Measurements from ENCODE around the gene C1QTNF3.

C1QTNF3 gene

GRCh38 chr5:33997331-33997983 is 45.6 kb downstream of the C1QTNF3 start:
- no peak overlapping the region for H2BK15ac ChIP-seq (replicated peaks; ENCODE audit: low read depth)
- WGBS (ENCODE audit: extremely low coverage, insufficient coverage, low lambda C conversion rate) = no CpG with 5 or more reads among the region's 6 CpGs
- H3K9ac ChIP-seq (ENCODE audit: low read length) = no peak overlapping the region
- H3K4me1 ChIP-seq (ENCODE audit: control insufficient read depth, low read depth, low read length) = no peaks in the 10 kb centered on the region
- H3K27ac ChIP-seq (ENCODE audit: low read depth, low read length) = no peak overlapping the region
- no peak overlapping the region for H2AK5ac ChIP-seq (ENCODE audit: low read length)
- no peak overlapping the region for H3K56ac ChIP-seq (ENCODE audit: low read length)
- peak; percentile 71 for DNase-seq
- no peaks in the 10 kb centered on the region for H3K27me3 ChIP-seq (ENCODE audit: insufficient read depth, low read length, poor library complexity)
- H3K79me1 ChIP-seq (ENCODE audit: low read length) = no peaks in the 10 kb centered on the region
- H3K79me2 ChIP-seq (ENCODE audit: control insufficient read depth, insufficient read depth, low read length) = no peaks in the 10 kb centered on the region
- H3K4me2 ChIP-seq (ENCODE audit: low read length) = no peak overlapping the region
- no peak overlapping the region for H3K18ac ChIP-seq (ENCODE audit: low read length)
- no peak overlapping the region for H4K5ac ChIP-seq (ENCODE audit: low read length)
- H3K4ac ChIP-seq (ENCODE audit: low read depth, low read length) = no peak overlapping the region
- H4K8ac ChIP-seq (ENCODE audit: low read depth, low read length) = no peak overlapping the region
- H3K4me3 ChIP-seq (ENCODE audit: low read length) = no peak overlapping the region
- no peak overlapping the region for H2BK120ac ChIP-seq (ENCODE audit: low read depth, low read length)
- H2BK5ac ChIP-seq (ENCODE audit: low read length) = no peak overlapping the region
- H3K23ac ChIP-seq (ENCODE audit: low read length) = no peak overlapping the region
- H3K36me3 ChIP-seq (ENCODE audit: control insufficient read depth, insufficient read depth, low read length) = no peaks in the 10 kb centered on the region

GRCh38 chr5:33995865-33996264 is 47.1 kb downstream of the C1QTNF3 start:
- Histone ChIP-seq H3K79me2 (ENCODE audit: control insufficient read depth, insufficient read depth, low read length) (no peaks in the 10 kb centered on the region), H3K18ac (ENCODE audit: low read length) (no peak overlapping the region), H3K36me3 (ENCODE audit: control insufficient read depth, insufficient read depth, low read length) (no peaks in the 10 kb centered on the region), H3K27ac (ENCODE audit: low read depth, low read length) (no peak overlapping the region), H3K23ac (ENCODE audit: low read length) (no peak overlapping the region), H3K4me1 (ENCODE audit: control insufficient read depth, low read depth, low read length) (no peaks in the 10 kb centered on the region), H3K4me2 (ENCODE audit: low read length) (no peak overlapping the region), H3K79me1 (ENCODE audit: low read length) (no peaks in the 10 kb centered on the region), H2BK15ac (replicated peaks; ENCODE audit: low read depth) (no peak overlapping the region), H2BK5ac (ENCODE audit: low read length) (no peak overlapping the region), H3K56ac (ENCODE audit: low read length) (no peak overlapping the region), H3K9ac (ENCODE audit: low read length) (no peak overlapping the region), H2BK120ac (ENCODE audit: low read depth, low read length) (no peak overlapping the region), H3K4ac (ENCODE audit: low read depth, low read length) (no peak overlapping the region), H2AK5ac (ENCODE audit: low read length) (no peak overlapping the region), H3K27me3 (ENCODE audit: insufficient read depth, low read length, poor library complexity) (no peaks in the 10 kb centered on the region), H4K5ac (ENCODE audit: low read length) (no peak overlapping the region), H4K8ac (ENCODE audit: low read depth, low read length) (no peak overlapping the region), H3K4me3 (ENCODE audit: low read length) (no peak overlapping the region)
- no peak for DNase-seq
- no CpG with 5 or more reads among the region's 2 CpGs for WGBS (ENCODE audit: extremely low coverage, insufficient coverage, low lambda C conversion rate)

- no peaks in the 10 kb centered on the region for H3K79me2 ChIP-seq (ENCODE audit: control insufficient read depth, insufficient read depth, low read length)
- H3K23ac ChIP-seq (ENCODE audit: low read length) = no peak overlapping the region
- WGBS (ENCODE audit: extremely low coverage, insufficient coverage, low lambda C conversion rate) = no CpG with 5 or more reads among the region's 1 CpG
- no peak overlapping the region for H4K8ac ChIP-seq (ENCODE audit: low read depth, low read length)
- no peaks in the 10 kb centered on the region for H3K79me1 ChIP-seq (ENCODE audit: low read length)
- H2AK5ac ChIP-seq (ENCODE audit: low read length) = no peak overlapping the region
- no peak overlapping the region for H3K56ac ChIP-seq (ENCODE audit: low read length)
- no peak overlapping the region for H3K18ac ChIP-seq (ENCODE audit: low read length)
- H2BK120ac ChIP-seq (ENCODE audit: low read depth, low read length) = no peak overlapping the region
- DNase-seq = peak; percentile 25
- H3K4me3 ChIP-seq (ENCODE audit: low read length) = no peak overlapping the region
- no peaks in the 10 kb centered on the region for H3K36me3 ChIP-seq (ENCODE audit: control insufficient read depth, insufficient read depth, low read length)
- H3K4me2 ChIP-seq (ENCODE audit: low read length) = no peak overlapping the region
- no peak overlapping the region for H2BK15ac ChIP-seq (replicated peaks; ENCODE audit: low read depth)
- H3K27ac ChIP-seq (ENCODE audit: low read depth, low read length) = no peak overlapping the region
- no peak overlapping the region for H3K4ac ChIP-seq (ENCODE audit: low read depth, low read length)
- H4K5ac ChIP-seq (ENCODE audit: low read length) = no peak overlapping the region
- H3K9ac ChIP-seq (ENCODE audit: low read length) = no peak overlapping the region
- no peak overlapping the region for H2BK5ac ChIP-seq (ENCODE audit: low read length)
- no peaks in the 10 kb centered on the region for H3K4me1 ChIP-seq (ENCODE audit: control insufficient read depth, low read depth, low read length)
- no peaks in the 10 kb centered on the region for H3K27me3 ChIP-seq (ENCODE audit: insufficient read depth, low read length, poor library complexity)
Measured at GRCh38 chr5:33994845-33995244, 48.2 kb downstream of the C1QTNF3 start.

- Histone ChIP-seq H3K18ac (ENCODE audit: low read length) (no peak overlapping the region), H3K9ac (ENCODE audit: low read length) (no peak overlapping the region), H3K27ac (ENCODE audit: low read depth, low read length) (no peak overlapping the region), H2BK5ac (ENCODE audit: low read length) (no peak overlapping the region), H2BK15ac (replicated peaks; ENCODE audit: low read depth) (no peak overlapping the region), H3K4ac (ENCODE audit: low read depth, low read length) (no peak overlapping the region), H3K4me1 (ENCODE audit: control insufficient read depth, low read depth, low read length) (no peaks in the 10 kb centered on the region), H3K23ac (ENCODE audit: low read length) (no peak overlapping the region), H3K56ac (ENCODE audit: low read length) (no peak overlapping the region), H3K4me2 (ENCODE audit: low read length) (no peak overlapping the region), H3K4me3 (ENCODE audit: low read length) (no peak overlapping the region), H2AK5ac (ENCODE audit: low read length) (no peak overlapping the region), H2BK120ac (ENCODE audit: low read depth, low read length) (no peak overlapping the region), H3K36me3 (ENCODE audit: control insufficient read depth, insufficient read depth, low read length) (peaks cover 2% of the 10 kb centered on the region), H4K8ac (ENCODE audit: low read depth, low read length) (no peak overlapping the region), H3K79me1 (ENCODE audit: low read length) (no peaks in the 10 kb centered on the region), H3K27me3 (ENCODE audit: insufficient read depth, low read length, poor library complexity) (no peaks in the 10 kb centered on the region), H4K5ac (ENCODE audit: low read length) (no peak overlapping the region), H3K79me2 (ENCODE audit: control insufficient read depth, insufficient read depth, low read length) (no peaks in the 10 kb centered on the region)
- no peak for DNase-seq
- WGBS (ENCODE audit: extremely low coverage, insufficient coverage, low lambda C conversion rate) = no CpG with 5 or more reads among the region's 2 CpGs
Measured at GRCh38 chr5:33992864-33993263, 50.1 kb downstream of the C1QTNF3 start.

GRCh38 chr5:33985447-33985846 is 57.6 kb downstream of the C1QTNF3 start:
- Histone ChIP-seq H3K79me1 (ENCODE audit: low read length) (no peaks in the 10 kb centered on the region), H3K56ac (ENCODE audit: low read length) (no peak overlapping the region), H3K4me3 (ENCODE audit: low read length) (no peak overlapping the region), H2BK5ac (ENCODE audit: low read length) (no peak overlapping the region), H3K79me2 (ENCODE audit: control insufficient read depth, insufficient read depth, low read length) (no peaks in the 10 kb centered on the region), H3K4me1 (ENCODE audit: control insufficient read depth, low read depth, low read length) (peaks cover 3% of the 10 kb centered on the region), H3K27ac (ENCODE audit: low read depth, low read length) (no peak overlapping the region), H3K23ac (ENCODE audit: low read length) (no peak overlapping the region), H2BK120ac (ENCODE audit: low read depth, low read length) (no peak overlapping the region), H3K4ac (ENCODE audit: low read depth, low read length) (no peak overlapping the region), H4K5ac (ENCODE audit: low read length) (no peak overlapping the region), H3K9ac (ENCODE audit: low read length) (no peak overlapping the region), H3K4me2 (ENCODE audit: low read length) (no peak overlapping the region), H3K27me3 (ENCODE audit: insufficient read depth, low read length, poor library complexity) (no peaks in the 10 kb centered on the region), H2AK5ac (ENCODE audit: low read length) (no peak overlapping the region), H2BK15ac (replicated peaks; ENCODE audit: low read depth) (no peak overlapping the region), H3K18ac (ENCODE audit: low read length) (no peak overlapping the region), H3K36me3 (ENCODE audit: control insufficient read depth, insufficient read depth, low read length) (peaks cover 2% of the 10 kb centered on the region), H4K8ac (ENCODE audit: low read depth, low read length) (no peak overlapping the region)
- WGBS (ENCODE audit: extremely low coverage, insufficient coverage, low lambda C conversion rate) = 100% methylated on average over 3 of the region's 6 CpGs
- no peak for DNase-seq

- no peak within 1 kb of the TSS for H3K9ac ChIP-seq (ENCODE audit: low read length)
- no peak within 1 kb of the TSS for H3K27ac ChIP-seq (ENCODE audit: low read depth, low read length)
- no peak within 1 kb of the TSS for H3K23ac ChIP-seq (ENCODE audit: low read length)
- H3K4me2 ChIP-seq (ENCODE audit: low read length) = no peak within 1 kb of the TSS
- WGBS (ENCODE audit: extremely low coverage, insufficient coverage, low lambda C conversion rate) = no CpG with 5 or more reads among the region's 7 CpGs
- no peak within 1 kb of the TSS for H2AK5ac ChIP-seq (ENCODE audit: low read length)
- peak; percentile 49 for DNase-seq
- no peak within 1 kb of the TSS for H2BK15ac ChIP-seq (replicated peaks; ENCODE audit: low read depth)
- no peak within 1 kb of the TSS for H2BK120ac ChIP-seq (ENCODE audit: low read depth, low read length)
- H4K5ac ChIP-seq (ENCODE audit: low read length) = no peak within 1 kb of the TSS
- H3K4ac ChIP-seq (ENCODE audit: low read depth, low read length) = no peak within 1 kb of the TSS
- H4K8ac ChIP-seq (ENCODE audit: low read depth, low read length) = no peak within 1 kb of the TSS
- no peaks in the 10 kb centered on the region for H3K79me1 ChIP-seq (ENCODE audit: low read length)
- no peak within 1 kb of the TSS for H3K4me3 ChIP-seq (ENCODE audit: low read length)
- no peaks in the 10 kb centered on the region for H3K79me2 ChIP-seq (ENCODE audit: control insufficient read depth, insufficient read depth, low read length)
- H3K18ac ChIP-seq (ENCODE audit: low read length) = no peak within 1 kb of the TSS
- no peaks in the 10 kb centered on the region for H3K27me3 ChIP-seq (ENCODE audit: insufficient read depth, low read length, poor library complexity)
- H3K4me1 ChIP-seq (ENCODE audit: control insufficient read depth, low read depth, low read length) = peaks cover 3% of the 10 kb centered on the region
- H3K36me3 ChIP-seq (ENCODE audit: control insufficient read depth, insufficient read depth, low read length) = peaks cover 2% of the 10 kb centered on the region
- no peak within 1 kb of the TSS for H2BK5ac ChIP-seq (ENCODE audit: low read length)
- no peak within 1 kb of the TSS for H3K56ac ChIP-seq (ENCODE audit: low read length)
Measured at GRCh38 chr5:33984671-33985124, 58.3 kb downstream of the C1QTNF3 start, which contains the start of gene SLC45A2. Gene SLC45A2, minus strand, starts transcription at chr5:33984693. Its CDS starts 110 bp downstream, at chr5:33984583.
